Measurements from ENCODE around the gene LAMB2.

Gene LAMB2

DNA sequence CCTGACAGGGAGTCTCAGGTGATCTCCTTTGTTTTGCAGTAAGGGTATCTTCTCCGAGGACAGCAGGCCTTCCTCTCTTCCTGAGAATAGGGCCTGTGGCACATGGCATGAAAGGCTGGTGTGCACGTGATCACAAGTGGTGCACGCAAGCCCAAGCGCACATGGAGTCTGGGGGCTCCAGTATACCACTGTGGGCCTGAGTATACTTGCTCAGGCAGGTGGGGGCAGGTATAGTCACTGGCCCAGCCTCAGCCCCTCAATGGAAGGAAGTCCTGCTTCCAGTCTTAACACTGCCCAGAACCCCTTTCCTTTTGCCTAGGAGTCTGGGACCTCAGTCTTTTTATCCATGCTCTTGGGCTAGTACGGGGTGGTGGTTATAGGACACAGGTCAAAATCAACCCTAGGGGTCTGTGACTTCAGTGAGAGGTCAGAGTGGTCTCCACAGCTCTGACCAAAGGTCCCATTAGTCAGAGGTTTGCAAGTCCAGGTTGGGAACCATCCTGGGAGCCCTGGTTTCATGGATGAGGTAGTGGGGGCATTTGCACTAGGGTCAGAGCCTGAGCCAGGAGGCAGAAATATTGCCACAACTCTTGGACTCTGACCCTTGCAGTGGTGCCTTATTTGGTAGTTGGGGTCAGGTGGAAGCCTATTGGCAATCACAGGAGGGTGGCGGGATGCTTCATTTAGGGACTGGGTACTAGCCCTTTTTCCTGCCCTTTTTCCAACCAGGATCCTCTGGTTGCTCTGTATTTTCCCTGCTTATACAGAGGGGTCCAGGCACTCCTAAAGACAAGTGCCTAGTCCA, 34.1 kb upstream of the LAMB2 start:
- H3K4me3 ChIP-seq (ENCODE audit: control insufficient read depth, low read depth, low read length) = peak overlapping the region; percentile 71
- TF ChIP-seq, protein P1, sequence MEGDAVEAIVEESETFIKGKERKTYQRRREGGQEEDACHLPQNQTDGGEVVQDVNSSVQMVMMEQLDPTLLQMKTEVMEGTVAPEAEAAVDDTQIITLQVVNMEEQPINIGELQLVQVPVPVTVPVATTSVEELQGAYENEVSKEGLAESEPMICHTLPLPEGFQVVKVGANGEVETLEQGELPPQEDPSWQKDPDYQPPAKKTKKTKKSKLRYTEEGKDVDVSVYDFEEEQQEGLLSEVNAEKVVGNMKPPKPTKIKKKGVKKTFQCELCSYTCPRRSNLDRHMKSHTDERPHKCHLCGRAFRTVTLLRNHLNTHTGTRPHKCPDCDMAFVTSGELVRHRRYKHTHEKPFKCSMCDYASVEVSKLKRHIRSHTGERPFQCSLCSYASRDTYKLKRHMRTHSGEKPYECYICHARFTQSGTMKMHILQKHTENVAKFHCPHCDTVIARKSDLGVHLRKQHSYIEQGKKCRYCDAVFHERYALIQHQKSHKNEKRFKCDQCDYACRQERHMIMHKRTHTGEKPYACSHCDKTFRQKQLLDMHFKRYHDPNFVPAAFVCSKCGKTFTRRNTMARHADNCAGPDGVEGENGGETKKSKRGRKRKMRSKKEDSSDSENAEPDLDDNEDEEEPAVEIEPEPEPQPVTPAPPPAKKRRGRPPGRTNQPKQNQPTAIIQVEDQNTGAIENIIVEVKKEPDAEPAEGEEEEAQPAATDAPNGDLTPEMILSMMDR (IDR thresholded peaks at IDR 0.05; ENCODE audit: control insufficient read depth, insufficient read depth, low read depth, low read length, missing control alignments) = no peak
- DNase-seq (ENCODE audit: low read depth) = no peak

DNA sequence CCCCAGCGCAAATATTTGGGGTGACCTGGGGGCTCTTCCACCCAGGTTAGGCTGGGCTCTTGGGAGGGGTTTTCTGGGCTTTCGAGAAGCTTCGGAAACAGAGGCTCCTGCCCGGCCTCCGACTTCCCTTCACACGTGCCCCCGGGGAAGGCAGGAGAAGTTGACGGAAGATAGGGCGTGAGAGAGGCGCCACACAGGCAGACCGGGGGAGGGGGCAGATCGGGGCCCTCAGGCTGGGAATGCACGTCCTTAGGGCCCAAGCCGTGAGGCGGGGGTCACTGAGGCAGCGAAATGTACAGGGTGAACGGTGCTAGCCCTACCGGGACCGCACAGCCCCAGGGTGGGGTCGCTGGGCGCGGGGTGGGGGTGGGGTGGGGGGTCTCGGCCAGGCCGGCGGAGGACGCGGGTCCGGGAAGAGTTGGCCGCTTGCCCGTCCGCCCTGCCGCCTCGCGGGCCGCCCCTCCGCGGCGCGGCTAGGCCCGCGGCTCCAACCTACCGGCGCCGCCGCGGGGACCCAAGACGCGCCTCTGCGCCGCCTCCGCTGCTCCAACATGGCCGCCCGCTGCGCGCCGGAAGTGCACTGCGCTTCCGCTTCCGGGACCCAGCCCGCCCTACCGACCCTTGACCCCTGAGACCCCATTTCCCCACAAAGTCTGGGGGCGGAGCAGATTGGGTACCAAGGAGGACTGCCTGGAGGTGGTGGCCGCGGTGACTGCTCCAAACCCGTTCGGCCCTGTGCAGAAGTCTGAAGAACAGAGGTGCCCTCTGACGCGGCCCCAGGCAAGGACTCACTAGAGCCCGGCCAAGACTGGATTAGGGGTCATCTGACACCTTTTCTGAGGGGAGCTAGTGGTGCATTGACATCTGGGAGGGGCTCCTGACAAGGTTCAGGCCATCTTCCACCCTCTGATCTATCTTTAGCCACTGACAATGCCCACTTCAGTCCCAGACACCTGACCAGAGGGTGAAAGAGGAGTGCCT, 33.2 kb upstream of the LAMB2 start, which contains the start of gene CCDC71:
TSS of gene CCDC71 (minus strand) at position 561 of the 981 bp plus-strand sequence. CDS start 2,123 bp downstream, outside the sequence.
- TF ChIP-seq, protein P1 (IDR thresholded peaks at IDR 0.05; ENCODE audit: control insufficient read depth, insufficient read depth, low read depth, low read length, missing control alignments) = no peak
- peak within 1 kb of the TSS; percentile 71 for H3K4me3 ChIP-seq (ENCODE audit: control insufficient read depth, low read depth, low read length)
- no peak for DNase-seq (ENCODE audit: low read depth)

DNA sequence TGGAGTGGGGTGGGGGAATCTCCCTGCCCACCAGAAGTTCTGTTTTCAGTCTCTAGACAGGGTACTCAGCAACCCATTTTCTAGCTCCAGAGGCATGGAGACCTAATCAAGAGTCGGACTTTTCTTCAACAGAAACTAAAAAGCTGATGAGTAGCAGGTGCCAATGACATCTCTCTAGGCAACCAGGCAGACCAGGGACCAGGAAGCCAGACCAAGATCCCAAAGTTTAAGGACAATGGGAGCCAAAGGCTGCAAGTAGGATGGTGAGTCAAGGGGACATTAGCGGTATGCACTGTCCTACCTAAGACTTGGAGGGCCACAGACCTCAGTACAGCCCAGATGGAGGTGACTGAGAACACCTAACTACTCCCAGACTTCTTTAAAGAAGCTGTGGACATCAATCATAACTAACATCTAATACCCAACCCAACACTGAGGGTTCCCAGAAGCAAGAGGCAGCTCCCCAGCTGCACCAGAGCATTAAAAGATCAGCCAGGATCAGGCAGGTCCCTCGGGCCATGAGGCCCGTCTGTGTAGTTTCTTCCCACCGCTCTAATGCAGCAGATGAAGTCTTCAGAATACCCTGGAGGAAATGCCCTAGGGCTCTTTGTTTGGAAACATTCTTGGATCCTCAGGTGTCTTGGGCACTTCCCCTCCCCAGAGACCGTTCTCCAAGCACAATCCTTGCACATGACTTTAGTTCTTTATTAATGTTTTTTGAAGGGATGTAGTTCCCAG, 32.3 kb upstream of the LAMB2 start:
- TF ChIP-seq, protein P1 (IDR thresholded peaks at IDR 0.05; ENCODE audit: control insufficient read depth, insufficient read depth, low read depth, low read length, missing control alignments) = no peak
- DNase-seq (ENCODE audit: low read depth) = no peak

DNA sequence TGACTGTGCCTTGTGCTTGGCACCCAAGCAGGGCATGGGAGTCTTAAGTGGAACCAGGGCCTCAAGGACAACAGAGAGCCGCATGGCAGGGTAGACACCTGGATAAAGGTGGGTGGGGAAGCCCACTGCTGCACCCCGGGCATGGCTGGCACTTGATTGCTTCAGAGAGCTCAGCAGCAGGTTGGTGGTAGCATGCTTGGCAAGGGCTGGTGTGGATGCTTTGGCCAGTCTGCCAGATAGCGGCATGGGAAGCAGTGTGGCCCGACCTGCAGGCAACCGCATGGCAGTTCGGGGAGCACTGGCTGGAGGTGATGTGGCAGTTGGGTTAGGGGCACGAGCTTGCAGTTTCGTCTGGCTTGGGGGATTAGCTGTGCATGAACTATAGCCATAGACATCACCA, 30.8 kb upstream of the LAMB2 start:
- no peak overlapping the region for H3K4me3 ChIP-seq (ENCODE audit: control insufficient read depth, low read depth, low read length)
- no peak for DNase-seq (ENCODE audit: low read depth)
- TF ChIP-seq, protein P1 (IDR thresholded peaks at IDR 0.05; ENCODE audit: control insufficient read depth, insufficient read depth, low read depth, low read length, missing control alignments) = no peak

More for the DNA sequence above, 32.3 kb upstream of the LAMB2 start:
- H3K4me3 ChIP-seq (ENCODE audit: control insufficient read depth, low read depth, low read length) = peak overlapping the region; percentile 71

DNA sequence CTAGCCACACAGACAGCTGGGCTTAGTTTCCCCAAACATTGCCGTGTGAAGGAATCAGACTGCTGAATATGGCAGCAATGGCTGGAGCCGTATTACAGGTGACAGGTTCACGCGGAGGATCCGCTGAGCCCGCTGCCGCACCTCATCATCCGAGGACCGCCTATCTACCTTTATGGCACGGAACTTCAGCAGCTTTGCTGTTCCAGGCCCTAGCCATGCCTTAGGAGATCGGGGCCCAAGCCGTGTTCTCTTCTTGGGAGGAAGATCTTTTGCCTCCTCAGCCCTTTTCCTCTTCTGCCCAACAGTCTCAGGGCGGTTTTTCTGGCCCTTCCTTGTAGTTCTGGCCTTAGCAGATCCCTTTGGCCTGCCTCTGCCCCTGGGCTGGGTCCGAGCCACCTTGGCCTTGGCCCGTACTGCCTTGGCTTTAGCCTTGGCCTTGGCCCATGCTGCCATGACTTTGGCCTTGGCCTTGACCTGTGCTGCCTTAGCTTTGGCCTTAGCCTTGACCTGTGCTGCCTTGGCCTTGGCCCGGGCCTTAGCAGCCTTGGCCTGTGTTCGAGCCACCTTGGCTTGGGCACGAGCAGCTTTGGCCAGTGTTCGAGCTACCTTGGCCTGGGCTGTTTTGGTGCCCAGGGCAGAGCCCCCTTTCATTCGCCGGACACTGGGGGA, 30.0 kb upstream of the LAMB2 start:
- H3K4me3 ChIP-seq (ENCODE audit: control insufficient read depth, low read depth, low read length) = no peak overlapping the region
- TF ChIP-seq, protein P1 (IDR thresholded peaks at IDR 0.05; ENCODE audit: control insufficient read depth, insufficient read depth, low read depth, low read length, missing control alignments) = no peak
- DNase-seq (ENCODE audit: low read depth) = no peak
